Left lobe of liver (tissue), 2 donors: Measurements from ENCODE around the gene RPSA. TPM values are rescaled to one million over a fixed set of nuclear protein-coding genes. Genes with fewer than 3 reads are reported as not detected.
"Not testable (repeated sequence)": the region's sequence is repeated elsewhere in the genome, so short reads cannot be mapped to it uniquely, and the experiment has no call there.

ENCODE experiments used
- ATAC-seq: fragments of 200-7000 bp; cut with Tn5 transposase; one replicate; pipeline ENCODE4 v1.9.1; 2020; ENCODE audit warnings: mild to moderate bottlenecking, moderate library complexity
- DNase-seq: peaks from one replicate; pipeline ENCODE4 v3.0.0-alpha.2; 2020; ENCODE audit warnings: low spot score
- total RNA-seq: library from RNA; stranded (reverse); gene quantifications from one replicate; pipeline ENCODE4 v1.2.1, GENCODE V29; 2021
- donor health status: DM: no; HTN: no; CAD: no; lungs with moderate emphysema.
- donor health status: DM: no; HTN: yes; CAD: no.

Gene RPSA
- total RNA-seq, 1 donor from 2014 or later: 280 TPM

GRCh38 chr3:39418556-39419225, 12.2 kb downstream of the RPSA start:
- DNase-seq, ATAC-seq: not testable (repeated sequence)

- ATAC-seq: no peak
- DNase-seq: no peak
Observed at GRCh38 chr3:39419742-39420315, 13.3 kb downstream of the RPSA start.

- DNase-seq: no peak
- ATAC-seq: no peak
Observed at GRCh38 chr3:39420543-39420942, 14.0 kb downstream of the RPSA start.

- ATAC-seq: no peak
- no peak for DNase-seq
Observed at GRCh38 chr3:39423436-39423970, 17.0 kb downstream of the RPSA start.

GRCh38 chr3:39426312-39426711, 19.8 kb downstream of the RPSA start:
- DNase-seq (no peak), ATAC-seq (no peak)

GRCh38 chr3:39427506-39427905, 21.0 kb downstream of the RPSA start:
- no peak for ATAC-seq
- DNase-seq: no peak

GRCh38 chr3:39428745-39429201, 22.3 kb downstream of the RPSA start:
- ATAC-seq (peak; percentile 61), DNase-seq (no peak)

GRCh38 chr3:39429466-39429865, 22.9 kb downstream of the RPSA start:
- DNase-seq (no peak), ATAC-seq (no peak)

GRCh38 chr3:39432342-39432741, 25.8 kb downstream of the RPSA start:
- ATAC-seq: no peak

GRCh38 chr3:39433642-39434041, 27.1 kb downstream of the RPSA start:
- DNase-seq (no peak), ATAC-seq (no peak)

More at GRCh38 chr3:39432342-39432741, 25.8 kb downstream of the RPSA start:
- DNase-seq: no peak

GRCh38 chr3:39434574-39434973, 28.1 kb downstream of the RPSA start:
- ATAC-seq (no peak), DNase-seq (no peak)

GRCh38 chr3:39435006-39435748, 28.7 kb downstream of the RPSA start:
- no peak for DNase-seq
- no peak for ATAC-seq

GRCh38 chr3:39438880-39439279, 32.4 kb downstream of the RPSA start:
- no peak for DNase-seq
- no peak for ATAC-seq

GRCh38 chr3:39440316-39440715, 33.8 kb downstream of the RPSA start:
- DNase-seq (no peak), ATAC-seq (no peak)

GRCh38 chr3:39443530-39443929, 37.0 kb downstream of the RPSA start:
- no peak for DNase-seq
- no peak for ATAC-seq

- no peak for DNase-seq
- ATAC-seq: no peak
Observed at GRCh38 chr3:39445927-39446326, 39.4 kb downstream of the RPSA start.

GRCh38 chr3:39446444-39446843, 39.9 kb downstream of the RPSA start:
- ATAC-seq: no peak
- DNase-seq: no peak

GRCh38 chr3:39447637-39448483, 41.3 kb downstream of the RPSA start:
- DNase-seq (peak; percentile 61), ATAC-seq (peak; percentile 100)

GRCh38 chr3:39448506-39449233, 42.1 kb downstream of the RPSA start:
- DNase-seq (no peak), ATAC-seq (no peak)

- ATAC-seq (no peak), DNase-seq (no peak)
Observed at GRCh38 chr3:39449796-39450195, 43.3 kb downstream of the RPSA start.
